Keratinocyte (primary cell): ENCODE results near the gene PPM1A.

Experiments
- EZH2 ChIP-seq: IDR thresholded peaks from one replicate; pipeline ENCODE4 v1.6.1; 2012; ENCODE audit warnings: inconsistent platforms, mild to moderate bottlenecking, low read length, moderate library complexity
- TF ChIP-seq, protein P1 (sequence below), 3 experiments: IDR thresholded peaks in 1 of 3; conservative IDR thresholded peaks in 1 of 3; optimal IDR thresholded peaks in 1 of 3; 2 replicates in 2 of 3; 3 replicates in 1 of 3; pipeline versions ENCODE3 to v1.5.1; 2011; ENCODE audit warnings: low read length in 3 of 3, mild to moderate bottlenecking in 3 of 3, moderate library complexity in 2 of 3, control low read depth in 1 of 3, inconsistent platforms in 1 of 3; ENCODE audit not compliant: insufficient read depth in 2 of 3; ENCODE audit errors: extremely low read depth in 1 of 3

GRCh38 chr14:60277605-60278190 lies 28.7 kb downstream of the PPM1A start:
- TF ChIP-seq EZH2 = no peak
- TF ChIP-seq, protein P1, sequence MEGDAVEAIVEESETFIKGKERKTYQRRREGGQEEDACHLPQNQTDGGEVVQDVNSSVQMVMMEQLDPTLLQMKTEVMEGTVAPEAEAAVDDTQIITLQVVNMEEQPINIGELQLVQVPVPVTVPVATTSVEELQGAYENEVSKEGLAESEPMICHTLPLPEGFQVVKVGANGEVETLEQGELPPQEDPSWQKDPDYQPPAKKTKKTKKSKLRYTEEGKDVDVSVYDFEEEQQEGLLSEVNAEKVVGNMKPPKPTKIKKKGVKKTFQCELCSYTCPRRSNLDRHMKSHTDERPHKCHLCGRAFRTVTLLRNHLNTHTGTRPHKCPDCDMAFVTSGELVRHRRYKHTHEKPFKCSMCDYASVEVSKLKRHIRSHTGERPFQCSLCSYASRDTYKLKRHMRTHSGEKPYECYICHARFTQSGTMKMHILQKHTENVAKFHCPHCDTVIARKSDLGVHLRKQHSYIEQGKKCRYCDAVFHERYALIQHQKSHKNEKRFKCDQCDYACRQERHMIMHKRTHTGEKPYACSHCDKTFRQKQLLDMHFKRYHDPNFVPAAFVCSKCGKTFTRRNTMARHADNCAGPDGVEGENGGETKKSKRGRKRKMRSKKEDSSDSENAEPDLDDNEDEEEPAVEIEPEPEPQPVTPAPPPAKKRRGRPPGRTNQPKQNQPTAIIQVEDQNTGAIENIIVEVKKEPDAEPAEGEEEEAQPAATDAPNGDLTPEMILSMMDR (optimal IDR thresholded peaks at IDR 0.05 in 1 of 3, IDR thresholded peaks at IDR 0.05 in 1 of 3, conservative IDR thresholded peaks at IDR 0.05 in 1 of 3; ENCODE audit: extremely low read depth in 1 of 3, insufficient read depth in 2 of 3, low read length in 3 of 3) = no peak
